Kasumi-1 (cell line): ENCODE measurements around the gene NOCT.
"Not testable (repeated sequence)": the region's sequence is repeated elsewhere in the genome, so short reads cannot be mapped to it uniquely, and the experiment has no call there.

ENCODE experiments used
- DNase-seq, 2 experiments: peaks; one replicate each; lab custom pipeline; 2025; lab: John Stamatoyannopoulos, UW

Gene NOCT

DNA sequence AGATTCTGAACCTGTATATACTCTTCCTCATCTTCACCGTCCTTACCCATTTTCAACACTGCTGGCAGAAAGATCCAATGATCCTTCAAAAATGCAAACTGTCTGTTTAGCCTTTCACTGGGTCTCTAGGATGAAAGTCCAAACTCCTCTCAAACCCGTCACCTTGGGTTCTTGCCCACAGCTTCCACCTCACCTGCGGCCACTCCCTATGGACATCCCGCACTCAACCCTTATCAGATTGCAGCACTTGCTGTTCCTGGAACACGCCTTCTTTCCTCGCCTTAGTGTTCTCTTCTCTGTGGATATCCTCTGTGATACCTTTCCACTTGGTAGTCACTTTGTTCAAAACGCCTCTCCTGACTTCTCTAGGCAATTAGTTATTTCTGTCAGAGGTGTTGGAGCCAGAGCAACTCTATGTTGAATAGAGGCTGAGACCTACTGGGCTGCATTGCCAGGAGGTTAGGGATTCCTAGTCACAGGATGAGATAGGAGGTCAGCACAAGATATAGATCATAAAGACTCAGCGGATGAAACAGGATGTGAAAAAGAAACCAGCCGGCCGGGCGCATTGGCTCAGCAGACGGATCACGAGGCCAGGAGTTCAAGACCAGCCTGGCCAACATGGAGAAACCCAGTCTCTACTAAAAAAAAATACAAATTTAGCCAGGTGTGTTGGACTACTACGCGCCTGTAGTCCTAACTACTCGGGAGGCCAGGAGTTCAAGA, 4.2 kb upstream of the NOCT start:
- DNase-seq, result no peak

DNA sequence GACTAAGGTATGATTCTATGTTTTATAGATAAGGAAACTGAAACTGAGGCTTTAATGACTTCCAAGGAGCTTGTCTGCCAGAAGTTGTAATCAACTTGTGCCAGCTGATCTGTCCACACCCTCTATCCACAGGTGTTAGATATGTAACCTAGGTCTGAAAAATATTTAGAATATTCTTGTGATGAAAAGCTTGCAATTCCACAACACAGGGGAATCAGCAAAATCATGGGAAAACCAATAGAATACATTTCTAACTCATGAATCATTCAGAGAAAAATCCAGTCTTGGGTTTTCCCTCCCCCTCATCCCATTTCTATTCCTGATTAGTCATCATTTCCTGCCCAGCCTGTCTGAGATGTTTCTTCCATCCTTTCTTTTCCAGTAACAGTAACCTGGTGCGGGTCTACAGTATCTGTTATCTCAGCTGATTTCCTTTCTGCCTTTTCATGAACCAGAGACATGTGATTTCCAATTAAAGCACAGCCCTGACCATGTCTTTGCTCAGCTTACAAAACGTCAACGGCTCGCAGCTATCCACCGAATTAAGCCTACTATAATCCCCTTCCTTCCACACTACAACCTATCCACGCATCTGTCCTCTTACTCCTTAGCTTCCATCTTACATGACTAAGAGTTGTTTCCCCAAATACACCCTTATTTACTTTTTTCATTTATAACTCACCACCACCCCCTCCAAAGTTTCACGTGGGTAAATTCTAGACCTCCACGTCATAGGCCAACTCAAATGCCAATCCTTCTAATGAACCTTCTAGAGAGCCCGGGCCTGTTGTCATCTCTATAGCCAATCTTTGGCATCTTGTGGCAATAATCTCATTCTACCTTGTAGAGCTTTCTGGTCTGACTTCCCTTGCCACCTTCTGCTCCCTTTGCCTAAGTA, 961 bp upstream of the NOCT start:
- peak in 1 of 2 experiments; percentile 31 for DNase-seq

DNA sequence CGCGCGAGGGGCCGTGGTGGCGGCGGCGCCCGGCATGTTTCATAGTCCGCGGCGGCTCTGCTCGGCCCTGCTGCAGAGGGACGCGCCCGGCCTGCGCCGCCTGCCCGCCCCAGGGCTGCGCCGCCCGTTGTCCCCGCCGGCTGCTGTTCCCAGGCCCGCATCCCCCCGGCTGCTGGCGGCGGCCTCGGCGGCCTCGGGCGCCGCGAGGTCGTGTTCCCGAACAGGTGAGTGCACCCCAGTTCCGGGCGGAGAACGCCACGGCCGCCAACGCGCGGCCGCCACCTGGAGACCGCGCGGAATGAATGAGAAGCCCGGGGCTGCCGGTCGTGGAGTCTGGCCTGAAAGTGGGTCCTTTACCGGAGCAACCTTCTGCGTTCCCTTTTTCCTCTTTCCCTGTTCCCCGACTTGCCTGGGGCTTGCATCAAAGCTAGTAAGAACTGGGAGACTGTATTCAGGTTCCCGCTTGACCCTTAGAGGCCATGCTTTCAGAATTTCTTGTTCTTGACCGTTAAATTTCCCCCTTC, 429 bp downstream of the NOCT start:
- peak; percentile 23 to 32 for DNase-seq

DNA sequence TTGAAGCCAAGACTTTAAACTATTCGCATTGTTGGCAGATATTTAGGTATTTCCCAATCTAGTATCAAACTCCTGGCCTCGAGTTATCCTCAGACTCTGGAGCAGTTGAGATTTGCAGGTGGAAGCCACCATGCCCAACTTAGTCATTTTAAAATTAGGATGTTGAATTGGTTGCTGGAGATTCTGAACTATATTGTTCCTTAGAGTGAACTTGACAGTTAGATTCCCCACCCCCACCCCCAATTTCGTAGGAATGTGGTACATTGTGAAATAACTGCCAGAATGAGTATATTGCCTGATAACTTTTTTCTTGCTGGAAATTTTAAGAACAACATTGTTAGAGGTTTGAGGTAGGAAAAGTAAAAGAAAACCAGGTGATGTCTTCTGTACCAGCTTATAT, 2.3 kb downstream of the NOCT start:
- DNase-seq, result peak in 1 of 2 experiments; percentile 21

DNA sequence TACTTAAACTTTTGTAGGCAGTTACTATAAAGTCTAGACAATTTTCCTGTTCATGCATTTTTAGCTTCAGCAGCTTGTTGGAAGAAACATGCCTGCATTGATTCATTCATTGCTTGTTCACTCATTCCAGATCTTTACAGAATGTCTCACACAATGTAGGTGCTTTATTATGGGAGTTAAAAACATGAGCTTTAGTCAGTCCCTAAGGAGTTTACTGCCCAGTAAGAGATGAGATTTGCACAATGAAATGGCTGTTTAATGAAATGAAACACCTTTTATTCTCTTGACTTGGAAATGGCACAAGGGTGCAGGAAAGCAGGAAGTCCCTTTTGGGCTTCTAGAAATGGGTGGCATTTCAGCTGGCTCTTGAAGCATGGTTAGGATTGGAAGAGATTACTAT, 2.9 kb downstream of the NOCT start:
- DNase-seq, result no peak

DNA sequence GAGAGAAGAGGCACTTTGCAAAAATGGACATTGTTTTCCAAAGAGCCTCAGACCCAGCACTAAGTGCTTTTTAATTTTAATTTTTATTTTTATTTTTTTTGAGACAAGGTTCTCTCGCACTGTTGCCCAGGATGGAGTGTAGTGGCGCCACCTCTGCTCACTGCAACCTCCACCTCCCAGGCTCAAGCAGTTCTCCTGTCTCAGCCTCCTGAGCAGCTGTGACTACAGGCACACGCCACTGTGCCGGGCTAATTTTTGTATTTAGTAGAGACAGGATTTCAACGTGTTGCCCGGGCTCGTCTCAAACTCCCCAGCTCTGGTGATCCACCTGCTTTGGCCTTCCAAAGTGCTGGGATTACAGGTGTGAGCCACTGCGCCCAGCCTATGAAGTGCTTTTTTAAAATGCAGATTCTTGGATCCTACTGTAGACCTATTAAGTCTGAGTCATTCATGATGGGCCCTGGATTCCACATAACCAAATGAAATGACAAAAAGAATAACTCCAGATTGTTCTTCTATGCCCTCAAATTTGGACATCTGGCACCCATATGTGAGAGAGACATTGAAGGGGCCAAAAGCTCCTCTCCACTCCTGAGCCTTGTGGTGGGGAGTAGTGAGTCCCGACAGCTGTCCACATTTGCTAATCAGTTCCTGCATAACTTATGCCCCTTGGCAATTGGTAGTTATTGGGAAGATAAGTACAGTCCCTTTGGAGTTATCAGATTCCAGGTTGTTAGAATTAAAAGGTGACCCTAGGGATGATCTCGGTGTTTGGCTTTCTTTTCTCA, 3.6 kb downstream of the NOCT start:
- no peak for DNase-seq

DNA sequence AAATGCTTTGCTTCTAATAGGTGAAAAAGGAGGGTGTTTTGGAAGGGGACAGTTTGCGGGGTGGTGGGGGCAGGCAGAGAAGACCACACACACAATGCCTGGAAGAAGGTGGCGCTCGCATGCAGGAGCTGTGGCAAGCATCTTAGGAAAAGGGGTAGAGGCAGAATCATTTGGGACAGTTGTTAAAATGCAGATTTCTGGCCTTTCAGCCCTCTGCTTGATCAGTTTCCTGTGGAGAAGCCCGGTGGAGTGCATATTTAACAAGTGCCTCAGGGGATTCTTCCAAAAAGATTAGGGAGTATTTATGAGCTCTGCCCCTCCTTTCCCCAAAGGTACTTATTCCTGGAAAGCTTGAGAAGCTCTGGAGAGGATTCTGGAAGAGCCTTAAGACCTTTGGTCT, 4.8 kb downstream of the NOCT start:
- no peak for DNase-seq

DNA sequence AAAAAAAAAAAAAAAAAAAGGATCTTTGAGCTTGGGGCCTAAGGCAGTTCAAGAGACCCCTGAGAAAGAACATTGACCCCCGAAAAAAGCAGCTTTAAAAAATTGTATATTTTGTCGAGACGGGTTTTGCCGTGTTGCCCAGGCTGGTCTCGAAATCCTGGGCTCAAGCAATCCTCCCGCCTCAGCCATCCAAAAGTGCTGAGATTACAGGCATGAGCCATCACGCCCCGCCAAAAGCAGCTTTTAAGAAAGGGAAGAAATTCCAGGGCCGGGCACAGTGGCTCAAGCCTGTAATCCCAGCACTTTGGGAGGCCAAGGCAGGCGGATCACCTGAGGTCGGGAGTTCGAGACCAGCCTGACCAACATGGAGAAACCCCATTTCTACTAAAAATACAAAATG, 5.5 kb downstream of the NOCT start:
- not testable (repeated sequence) for DNase-seq

DNA sequence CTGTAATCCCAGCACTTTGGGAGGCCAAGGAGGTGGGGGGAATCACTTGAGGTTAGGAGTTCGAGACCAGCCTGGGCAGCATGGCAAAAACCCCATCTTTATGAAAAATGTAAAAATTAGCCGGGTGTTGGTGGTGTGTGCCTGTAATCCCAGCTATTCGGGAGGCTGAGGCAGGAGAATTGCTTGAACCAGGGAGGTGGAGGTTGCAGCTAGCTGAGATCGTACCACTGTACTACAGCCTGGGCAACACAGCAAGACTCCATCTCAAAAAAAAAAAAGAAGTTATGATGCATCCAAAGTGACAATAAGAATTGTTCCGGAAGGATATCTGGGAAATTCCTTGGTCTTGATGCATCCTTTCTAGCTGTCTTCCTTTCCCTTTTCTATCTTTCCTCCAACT, 7.3 kb downstream of the NOCT start:
- no peak for DNase-seq

DNA sequence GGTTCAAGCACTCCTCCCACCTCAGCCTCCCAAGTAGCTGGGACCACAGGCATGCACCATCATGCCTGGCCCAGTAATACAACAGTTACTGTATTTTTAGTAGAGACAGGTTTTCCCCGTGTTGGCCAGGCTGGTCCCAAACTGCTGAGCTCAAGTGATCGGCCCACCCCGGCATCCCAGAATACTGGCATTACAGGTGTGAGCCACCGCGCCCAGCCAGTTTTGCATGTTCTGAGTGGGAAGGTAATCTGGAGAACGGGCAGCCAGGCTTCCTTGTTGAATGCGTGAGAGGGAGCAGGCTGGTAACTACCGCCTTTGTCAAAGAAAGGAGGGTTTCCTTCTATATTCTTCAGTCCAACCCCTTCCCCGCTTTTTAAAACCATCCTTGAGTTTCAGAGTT, 9.1 kb downstream of the NOCT start:
- no peak for DNase-seq

DNA sequence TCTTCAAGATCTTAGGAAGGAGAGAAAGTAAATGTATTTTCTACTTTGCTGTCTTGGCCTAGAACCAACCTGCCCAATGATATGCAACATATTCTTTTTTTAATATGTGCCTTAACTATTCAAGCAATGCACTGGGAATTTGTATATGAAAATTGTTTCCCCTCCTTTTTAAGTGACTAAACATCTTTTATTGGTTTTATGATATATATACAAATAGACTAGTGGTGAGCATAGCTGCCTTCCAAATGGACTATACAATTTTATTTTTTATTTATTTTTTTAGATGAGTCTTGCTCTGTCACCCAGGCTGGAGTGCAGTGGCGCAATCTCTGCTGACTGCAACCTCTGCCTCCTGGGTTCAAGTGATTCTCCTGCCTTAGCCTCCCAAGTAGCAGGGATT, 10.3 kb downstream of the NOCT start:
- DNase-seq, result no peak

DNA sequence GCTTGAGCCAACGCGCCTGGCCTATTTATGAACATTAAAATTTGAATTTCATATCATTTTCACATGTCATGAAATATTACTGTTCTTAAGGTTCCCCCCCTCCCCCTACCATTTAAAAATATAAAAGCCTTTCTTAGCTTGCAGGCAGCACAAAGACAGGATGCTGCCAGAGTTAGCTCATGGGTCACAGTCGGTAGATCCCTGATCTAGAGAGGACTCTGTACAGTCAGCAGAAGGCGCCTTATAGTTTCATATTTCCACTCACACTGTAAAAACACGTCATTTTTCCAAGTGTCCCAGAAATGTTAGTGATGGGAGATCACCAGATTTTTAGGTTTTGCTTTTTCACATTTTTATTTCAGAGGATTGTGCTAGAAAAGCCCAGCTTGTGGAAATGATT, 12.2 kb downstream of the NOCT start:
- DNase-seq, result no peak

DNA sequence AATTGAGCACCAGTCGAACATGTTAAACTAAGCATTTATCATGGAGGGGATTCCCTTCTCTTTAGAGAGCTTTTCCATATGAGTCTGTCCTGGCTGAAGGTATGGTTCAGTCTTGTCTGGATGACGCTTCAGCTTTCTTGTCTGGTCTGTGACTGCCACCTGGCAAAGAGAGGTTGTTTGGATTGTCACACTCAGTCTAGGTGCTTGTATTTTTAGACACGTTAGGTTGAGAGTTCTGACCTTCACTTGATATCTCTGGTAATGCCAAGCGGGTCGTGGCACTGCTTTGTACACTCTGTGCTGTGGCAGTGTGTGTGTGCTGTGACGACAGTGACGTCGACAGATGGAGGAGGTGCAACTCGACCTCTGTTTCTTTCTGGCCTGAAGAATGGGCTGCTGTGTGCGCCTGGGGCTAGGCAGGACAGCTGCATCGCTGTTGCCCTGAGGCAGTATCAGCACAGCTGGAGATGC, 12.6 kb downstream of the NOCT start:
- no peak for DNase-seq

DNA sequence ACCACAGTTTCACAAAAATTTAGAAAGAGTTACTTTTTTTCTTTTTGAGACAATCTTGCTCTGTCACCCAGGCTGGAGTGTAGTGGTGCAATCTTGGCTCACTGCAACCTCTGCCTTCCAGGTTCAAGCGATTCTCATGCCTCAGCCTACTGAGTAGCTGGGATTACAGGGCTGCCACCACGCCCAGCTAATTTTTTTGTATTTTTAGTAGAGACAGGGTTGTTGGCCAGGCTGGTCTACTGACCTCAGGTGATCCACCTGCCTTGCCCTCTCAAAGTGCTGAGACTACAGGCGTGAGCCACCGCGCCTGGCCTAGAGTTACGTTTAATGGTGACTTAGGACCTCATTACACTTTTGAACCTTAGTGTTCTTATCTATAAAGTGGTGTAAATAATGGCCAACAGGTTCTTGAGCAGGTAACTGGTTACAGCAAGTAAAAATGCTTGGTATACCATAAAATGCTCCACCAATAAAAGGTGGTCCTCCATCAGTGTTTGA, 14.3 kb downstream of the NOCT start:
- DNase-seq, result not testable (repeated sequence)

DNA sequence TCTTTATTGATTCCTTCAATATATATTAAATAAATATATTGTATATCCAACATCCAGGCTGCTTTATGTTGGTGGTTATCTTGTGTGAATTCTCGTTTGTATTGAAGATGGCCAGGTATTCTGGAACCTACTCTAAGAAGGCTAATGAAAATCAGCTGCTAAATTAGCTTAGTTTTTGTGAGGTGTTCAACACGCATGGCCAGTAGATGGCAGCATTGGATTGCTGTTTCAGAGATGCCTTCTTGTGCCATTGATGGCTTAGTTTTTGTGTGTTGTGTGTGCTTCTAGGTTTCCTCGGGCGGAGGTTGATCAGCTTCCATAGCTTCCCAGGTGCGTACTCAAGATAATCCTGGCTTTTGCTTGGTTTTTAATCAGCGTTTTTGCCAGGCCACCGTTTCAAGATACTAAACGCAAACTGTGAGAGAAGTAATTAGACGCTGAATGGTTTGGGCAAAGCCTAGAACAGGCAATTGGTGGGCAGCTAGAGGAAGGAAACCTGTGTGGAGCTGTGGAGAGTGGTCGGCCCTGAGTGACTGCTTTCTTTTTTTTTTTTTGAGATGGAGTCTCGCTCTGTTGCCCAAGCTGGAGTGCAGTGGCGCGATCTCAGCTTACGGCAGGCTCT, 15.1 kb downstream of the NOCT start:
- peak; percentile 83 to 85 for DNase-seq

DNA sequence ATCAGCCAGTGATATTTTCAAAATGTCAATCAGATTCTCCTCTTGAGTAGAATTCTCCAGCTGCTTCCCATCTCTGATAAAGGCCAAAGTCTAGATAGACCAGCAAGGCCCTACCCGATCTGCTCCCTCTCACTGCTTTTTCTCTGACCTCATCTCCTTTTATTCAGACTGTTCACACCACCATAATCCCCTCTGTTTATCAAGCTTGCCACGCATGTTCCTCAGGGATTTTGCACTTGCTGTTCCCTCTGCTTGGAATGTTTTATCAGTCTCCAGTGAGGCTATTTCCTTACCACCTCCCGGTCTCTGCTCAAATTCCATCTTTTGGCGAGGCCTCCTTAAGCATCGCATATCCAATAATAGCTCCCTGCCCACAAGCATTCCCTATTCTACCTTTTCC, 20.1 kb downstream of the NOCT start:
- DNase-seq, result no peak

DNA sequence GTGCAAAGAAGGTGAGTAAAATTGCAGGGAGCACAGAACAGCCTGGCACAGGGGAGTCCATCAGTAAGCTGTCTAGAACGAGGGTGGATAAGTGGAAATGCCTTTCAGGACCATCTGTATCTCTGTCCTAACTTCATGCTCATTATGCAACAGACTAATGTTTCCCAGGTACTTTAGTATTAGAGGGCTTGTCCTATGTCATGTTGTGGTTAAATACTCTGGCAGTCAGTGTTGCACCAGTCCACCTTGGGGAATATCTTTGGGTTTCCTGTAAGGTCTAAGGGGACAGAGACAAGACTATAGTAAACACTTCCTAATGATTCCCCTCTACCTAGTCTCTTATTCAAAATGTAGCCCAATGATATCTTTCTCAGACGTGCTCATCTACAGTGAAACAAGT, 21.3 kb downstream of the NOCT start:
- no peak for DNase-seq

DNA sequence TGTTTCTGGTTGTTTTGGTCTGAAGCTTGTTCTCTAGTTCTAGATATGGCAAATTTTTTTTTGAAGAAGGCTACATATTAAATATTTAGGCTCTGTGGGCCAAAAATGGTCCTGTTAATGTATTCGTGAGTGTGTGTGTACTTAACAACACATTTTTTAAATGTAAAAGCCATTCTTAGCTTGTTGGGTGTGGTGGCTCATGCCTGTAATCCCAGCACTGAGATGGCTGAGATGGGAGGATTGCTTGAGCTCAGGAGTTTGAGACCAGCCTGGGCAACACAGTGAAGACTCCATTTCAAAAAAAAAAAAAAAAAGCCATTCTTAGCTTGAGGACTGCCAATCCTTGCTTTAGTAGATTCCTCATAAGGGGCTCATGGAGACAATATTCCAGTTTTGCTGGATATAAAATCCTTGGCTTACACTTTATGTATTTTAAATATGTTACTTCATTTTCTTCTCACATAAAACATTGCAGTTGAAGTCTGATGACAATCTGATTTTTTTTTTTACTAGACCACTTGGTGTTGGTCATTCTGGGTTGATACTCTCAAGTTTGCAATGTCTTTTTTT, 23.4 kb downstream of the NOCT start:
- no peak for DNase-seq

DNA sequence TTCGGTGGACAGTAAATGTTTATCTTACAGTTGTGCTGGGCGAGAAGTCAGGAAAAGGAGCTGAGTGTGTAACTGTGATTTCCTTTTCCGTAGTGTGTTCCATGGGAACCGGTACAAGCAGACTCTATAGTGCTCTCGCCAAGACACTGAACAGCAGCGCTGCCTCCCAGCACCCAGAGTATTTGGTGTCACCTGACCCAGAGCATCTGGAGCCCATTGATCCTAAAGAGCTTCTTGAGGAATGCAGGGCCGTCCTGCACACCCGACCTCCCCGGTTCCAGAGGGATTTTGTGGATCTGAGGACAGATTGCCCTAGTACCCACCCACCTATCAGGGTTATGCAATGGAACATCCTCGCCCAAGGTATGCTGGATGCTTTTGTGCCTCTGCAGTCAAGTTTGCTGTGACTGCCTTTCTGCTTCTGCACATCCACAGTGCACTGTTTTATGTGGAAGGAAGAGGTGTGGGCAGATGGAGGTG, 27.4 kb downstream of the NOCT start:
- no peak for DNase-seq

DNA sequence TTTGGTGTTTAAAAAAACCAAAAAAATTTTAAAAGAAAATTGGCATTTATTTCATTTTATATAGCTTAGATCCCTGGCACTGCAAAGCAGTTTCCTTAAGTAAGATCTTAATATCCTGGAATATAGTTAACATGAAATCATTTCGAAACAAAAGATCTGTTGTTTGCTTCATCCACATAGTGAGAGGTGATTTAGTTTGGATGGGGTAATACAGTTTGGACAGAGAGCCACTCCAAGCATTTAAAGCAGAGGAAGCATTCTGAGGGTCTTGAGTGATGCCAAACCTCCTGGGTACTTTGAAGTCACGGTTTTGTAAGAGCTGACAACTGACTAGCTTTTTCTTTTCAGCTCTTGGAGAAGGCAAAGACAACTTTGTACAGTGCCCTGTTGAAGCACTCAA, 28.7 kb downstream of the NOCT start:
- DNase-seq, result no peak

DNA sequence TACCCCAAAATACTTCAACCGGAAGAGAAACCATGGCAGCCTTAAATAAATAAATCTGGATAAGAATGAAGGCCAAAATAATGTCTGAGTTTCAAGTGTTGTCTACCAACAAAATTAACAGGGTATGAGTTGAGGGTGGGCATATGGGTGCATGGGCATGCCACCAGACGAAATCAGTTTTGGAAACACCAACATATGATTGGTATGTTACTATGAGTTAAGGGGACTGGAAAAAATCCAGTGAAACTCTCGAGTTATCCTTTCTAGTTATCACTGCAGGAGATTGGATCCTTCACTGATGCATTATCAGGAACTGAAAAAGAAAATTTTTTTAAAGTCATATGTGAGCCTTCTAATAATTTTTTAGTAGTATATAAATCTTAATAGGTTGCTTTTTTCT, 32.4 kb downstream of the NOCT start:
- DNase-seq, result no peak
